Kidney epithelial cell (primary cell): ENCODE measurements around the gene GAS1. TPM values are rescaled to one million over a fixed set of nuclear protein-coding genes. Genes with fewer than 3 reads are reported as not detected.

ENCODE experiments used
- DNase-seq: peaks from one replicate; pipeline ENCODE4 v3.0.0-alpha.2; 2010; ENCODE audit warnings: low read depth
- H3K27me3 ChIP-seq: 2 replicates; pipeline ENCODE4 v1.6.0; 2011; ENCODE audit warnings: low read length; ENCODE audit not compliant: control insufficient read depth, insufficient read depth
- H3K36me3 ChIP-seq: 2 replicates; pipeline ENCODE4 v1.5.1; 2011; ENCODE audit warnings: low read length; ENCODE audit not compliant: control insufficient read depth, insufficient read depth
- H3K4me3 ChIP-seq: 2 replicates; pipeline ENCODE4 v1.5.1; 2011; ENCODE audit warnings: low read depth, mild to moderate bottlenecking, control low read depth, low read length
- CTCF ChIP-seq: IDR thresholded peaks from 2 replicates; pipeline ENCODE4 v1.5.1; 2011; ENCODE audit warnings: mild to moderate bottlenecking, moderate library complexity, low read length, control low read depth, inconsistent platforms; ENCODE audit not compliant: insufficient read depth, poor library complexity, severe bottlenecking
- total RNA-seq: library from RNA; depleted of rRNA; stranded (reverse); fragments of >200 nt; gene quantifications from 2 replicates; pipeline ENCODE4 v1.2.3, GENCODE V29; 2015

Gene GAS1
- total RNA-seq, 1 donor from 2014 or later = 6.1 TPM

- Histone ChIP-seq H3K27me3 (peaks cover 5% of the 10 kb centered on the region), H3K4me3 (peak overlapping the region; percentile 44), H3K36me3 (no peaks in the 10 kb centered on the region)
- TF ChIP-seq CTCF = no peak
- DNase-seq = no peak
Measured at GRCh38 chr9:86946201-86947145, 833 bp downstream of the GAS1 start.

GRCh38 chr9:86945728-86946200, 1.5 kb downstream of the GAS1 start:
- peaks cover 6% of the 10 kb centered on the region for H3K27me3 ChIP-seq
- no peak for DNase-seq
- peak overlapping the region; percentile 44 for H3K4me3 ChIP-seq
- no peak for TF ChIP-seq CTCF
- no peaks in the 10 kb centered on the region for H3K36me3 ChIP-seq

GRCh38 chr9:86944796-86945727, 2.2 kb downstream of the GAS1 start:
- H3K4me3 ChIP-seq = peak overlapping the region; percentile 44
- no peak for DNase-seq
- H3K36me3 ChIP-seq = no peaks in the 10 kb centered on the region
- TF ChIP-seq CTCF = no peak
- H3K27me3 ChIP-seq = peaks cover 7% of the 10 kb centered on the region

- Histone ChIP-seq H3K36me3 (no peaks in the 10 kb centered on the region), H3K4me3 (no peak overlapping the region), H3K27me3 (peaks cover 7% of the 10 kb centered on the region)
- TF ChIP-seq CTCF = no peak
- DNase-seq = no peak
Measured at GRCh38 chr9:86943201-86944113, 3.8 kb downstream of the GAS1 start.

- DNase-seq = no peak
- Histone ChIP-seq H3K4me3 (no peak overlapping the region), H3K27me3 (peaks cover 7% of the 10 kb centered on the region), H3K36me3 (no peaks in the 10 kb centered on the region)
- TF ChIP-seq CTCF = no peak
Measured at GRCh38 chr9:86942281-86943200, 4.8 kb downstream of the GAS1 start.
